Motor neuron (in vitro differentiated cells): ENCODE measurements around the gene TRIM14. TPM values are rescaled to one million over a fixed set of nuclear protein-coding genes. Genes with fewer than 3 reads are reported as not detected.

Experiments used
- ATAC-seq, 8 experiments: fragments of 200-7000 bp; cut with Tn5 transposase; replicated peaks in 6 of 8; 2 replicates each; pipeline ENCODE4 v1.8.0; 2021; ENCODE audit warnings: mild to moderate bottlenecking in 8 of 8, moderate library complexity in 8 of 8
- H3K27ac ChIP-seq, 2 donors: fragments of 250-450 bp; sonication (Bioruptor Pico); 2 replicates each; pipeline ENCODE4 v1.9.0; 2021; ENCODE audit warnings: antibody characterized with exemption in 2 of 2, mild to moderate bottlenecking in 2 of 2, moderate library complexity in 1 of 2
- H3K4me1 ChIP-seq, 2 donors: fragments of 250-450 bp; sonication (Bioruptor Pico); replicated peaks in 1 of 2; 2 replicates each; pipeline ENCODE4 v1.6.1; 2021; ENCODE audit warnings: antibody characterized with exemption in 2 of 2, mild to moderate bottlenecking in 2 of 2, moderate library complexity in 1 of 2
- H3K4me3 ChIP-seq, 5 donors: fragments of 250-450 bp; sonication (Bioruptor Pico); 2 replicates each; pipeline ENCODE4 v1.9.0; 2021; ENCODE audit warnings: antibody characterized with exemption in 5 of 5, mild to moderate bottlenecking in 5 of 5, moderate library complexity in 4 of 5
- WGBS, 10 experiments: fragments of 450-650 bp; shearing (Covaris generic); methylation state at CpG; one replicate each; pipeline ENCODE4 v1.0.0; 2022; 5-methylcytosine and 5-hydroxymethylcytosine counted together
- in situ Hi-C, 9 experiments: fragments of 400-800 bp; cut with MboI; loops; one replicate each; pipeline ENCODE4 v1.15.0; 2021; ENCODE audit warnings: low sequenced_read_pairs in 9 of 9, low pct_unique_long_range_greater_than_20kb in 2 of 9; ENCODE audit not compliant: unreplicated experiment in 9 of 9
- total RNA-seq, 8 experiments: library from RNA; unstranded; fragments of 300-600 nt; gene quantifications; 2 replicates each; pipeline versions ENCODE4 v1.2.3 to v1.2.4, GENCODE V29; 2022

Gene TRIM14
- total RNA-seq, 8 experiments from 2014 or later = 0.38 to 20.3 (median 1.3) TPM

DNA sequence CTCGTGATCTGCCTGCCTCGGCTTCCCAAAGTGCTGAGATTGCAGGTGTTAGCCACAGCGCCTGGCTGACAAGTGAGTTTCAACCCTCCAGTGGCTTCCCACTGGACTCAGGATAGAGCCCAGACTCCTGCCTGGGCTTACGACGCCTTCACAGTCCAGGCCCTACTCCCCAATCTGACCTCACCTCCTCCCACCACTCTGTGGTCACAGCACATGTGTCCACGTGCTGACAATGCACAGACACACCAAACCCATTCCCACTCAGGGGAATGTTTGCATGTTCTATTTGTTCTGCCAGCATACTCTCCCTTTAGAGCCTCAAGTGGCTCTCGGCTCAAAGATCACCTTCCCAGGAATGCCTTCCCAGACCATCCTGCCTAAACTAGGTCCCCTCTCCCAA, 31.1 kb upstream of the TRIM14 start:
- peaks cover 6 to 12% of the 10 kb centered on the region in 2 donors for H3K4me1 ChIP-seq
- no peak overlapping the region for H3K4me3 ChIP-seq
- no peak for ATAC-seq
- in situ Hi-C loops = no loop called here
- 40 to 100% (median 79%) methylated on average over 1 to 6 of the region's 7 CpGs; no CpG with 5 or more reads in 2 of the 10 experiments for WGBS, 10 experiments
- no peak overlapping the region for H3K27ac ChIP-seq

DNA sequence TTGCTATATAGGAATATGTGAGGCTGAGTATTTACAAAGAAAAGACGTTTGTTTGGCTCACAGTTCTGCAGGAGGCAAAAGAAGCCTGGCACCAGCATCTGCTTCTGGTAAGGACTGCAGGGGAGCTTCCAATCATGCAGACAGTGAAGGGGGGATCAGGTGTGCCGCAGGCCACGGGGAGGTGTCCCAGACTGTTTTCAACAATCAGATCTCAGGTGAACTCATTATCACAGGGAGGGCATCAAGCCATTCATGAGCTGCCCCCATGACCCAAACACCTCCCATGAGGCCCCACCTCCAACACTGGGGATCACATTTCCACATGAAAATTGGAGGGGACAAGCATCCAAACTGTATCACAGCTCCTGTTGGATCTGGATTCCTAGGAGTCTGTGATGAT, 30.4 kb upstream of the TRIM14 start:
- peaks cover 6 to 12% of the 10 kb centered on the region in 2 donors for H3K4me1 ChIP-seq
- ATAC-seq = no peak
- WGBS, 10 experiments = 0 to 73% (median 59%) methylated on average over 1 to 3 of the region's 3 CpGs; no CpG with 5 or more reads in 5 of the 10 experiments
- H3K4me3 ChIP-seq = no peak overlapping the region
- H3K27ac ChIP-seq = no peak overlapping the region
- in situ Hi-C loops = no loop called here

DNA sequence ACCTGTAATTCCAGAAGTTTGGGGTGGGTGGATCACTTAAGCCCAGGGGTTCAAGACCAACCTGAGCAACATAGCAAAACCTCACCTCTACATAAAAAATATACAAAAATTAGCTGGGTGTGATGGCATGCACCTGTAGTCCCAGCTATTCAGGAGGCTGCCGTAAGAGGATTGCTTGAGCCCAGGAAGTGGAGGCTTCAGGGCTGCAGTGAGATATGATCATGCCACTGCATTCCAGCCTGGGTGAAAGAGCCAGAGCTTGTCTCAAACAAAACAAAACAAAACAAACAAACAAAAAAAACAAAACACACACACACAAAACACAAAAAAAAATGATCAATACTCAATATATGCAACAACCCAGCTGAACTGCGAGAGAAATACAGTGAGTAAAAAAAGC, 29.5 kb upstream of the TRIM14 start:
- no peak for ATAC-seq

DNA sequence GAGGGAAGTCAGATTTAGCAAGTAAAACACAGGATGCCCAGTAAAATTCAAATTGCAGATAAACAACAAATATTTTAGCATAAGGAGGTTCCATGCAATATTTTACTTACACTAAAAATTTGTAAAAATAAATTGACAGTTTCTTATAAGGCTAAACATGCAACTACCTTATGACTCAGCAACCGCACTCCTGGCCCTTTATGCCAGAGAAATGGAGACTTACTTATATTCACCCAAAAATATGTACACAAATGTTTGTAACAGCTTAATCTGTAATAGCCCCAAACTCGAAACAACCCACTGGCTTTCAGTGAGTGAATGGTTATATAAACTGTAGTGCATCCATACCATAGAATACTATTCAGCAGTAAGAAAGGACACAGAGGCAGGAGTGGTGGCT, 28.6 kb upstream of the TRIM14 start:
- peaks cover 15 to 23% of the 10 kb centered on the region in 2 donors for H3K4me1 ChIP-seq
- 40 to 100% (median 85%) methylated on average over 1 to 2 of the region's 2 CpGs; no CpG with 5 or more reads in 3 of the 10 experiments for WGBS, 10 experiments
- in situ Hi-C loops = no loop called here
- no peak overlapping the region for H3K27ac ChIP-seq
- no peak overlapping the region for H3K4me3 ChIP-seq
- no peak for ATAC-seq

More for the DNA sequence above, 29.5 kb upstream of the TRIM14 start:
- H3K27ac ChIP-seq = no peak overlapping the region
- peaks cover 7 to 16% of the 10 kb centered on the region in 2 donors for H3K4me1 ChIP-seq
- WGBS, 10 experiments = 64 to 100% (median 83%) methylated on average over 1 to 2 of the region's 2 CpGs; no CpG with 5 or more reads in 1 of the 10 experiments
- no peak overlapping the region for H3K4me3 ChIP-seq
- in situ Hi-C loops = no loop called here

DNA sequence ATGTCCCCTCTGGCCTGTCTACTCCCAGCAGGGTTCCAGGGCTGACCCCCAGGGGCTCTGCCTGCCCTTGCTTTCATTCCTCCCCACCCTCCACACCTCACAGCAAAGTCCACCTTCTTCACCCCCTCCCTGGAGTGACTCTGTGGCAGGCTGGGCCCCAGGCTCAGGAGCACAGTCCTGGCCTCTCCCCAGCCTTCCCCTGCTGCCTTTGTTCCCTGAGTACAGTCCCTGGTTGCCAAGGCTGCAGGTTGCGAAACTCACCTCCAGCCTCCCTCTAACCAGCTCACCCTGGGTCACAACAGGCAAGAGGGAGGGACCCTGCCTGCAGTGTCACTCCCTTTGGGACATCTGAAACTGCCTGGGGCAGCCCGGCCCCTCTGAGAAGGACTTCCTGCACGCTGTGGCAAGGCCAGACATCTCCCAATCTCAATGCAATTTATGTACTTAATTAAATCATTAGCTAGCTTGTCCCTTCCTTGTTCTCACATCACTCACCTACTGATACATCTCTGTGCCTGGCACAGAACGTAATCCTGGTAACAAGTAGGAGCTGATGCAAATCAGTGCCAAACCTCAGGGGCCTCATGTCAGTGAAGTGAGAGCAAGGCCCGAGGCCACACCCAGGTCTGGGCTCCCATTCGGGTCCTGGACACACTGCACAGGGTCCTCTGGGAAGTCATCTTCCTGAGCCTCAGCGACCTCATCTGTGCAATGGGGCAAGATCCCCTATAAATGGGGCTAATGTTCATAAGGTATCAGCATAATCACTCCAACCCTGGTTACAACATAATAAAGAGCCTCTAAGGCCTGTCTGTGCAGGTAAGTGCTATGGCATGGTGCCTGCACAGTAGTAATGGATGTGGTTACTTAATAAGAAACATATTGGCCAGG, 27.3 kb upstream of the TRIM14 start:
- WGBS, 10 experiments = 20 to 85% (median 61%) methylated on average over 1 to 5 of the region's 7 CpGs; no CpG with 5 or more reads in 4 of the 10 experiments
- no peak overlapping the region for H3K4me3 ChIP-seq
- in situ Hi-C loops = no loop called here
- peak overlapping the region in 1 of 2 donors; percentile 52 for H3K27ac ChIP-seq
- ATAC-seq = peak; percentile 48 to 84 (median 64)
- peaks cover 23 to 30% of the 10 kb centered on the region in 2 donors for H3K4me1 ChIP-seq

DNA sequence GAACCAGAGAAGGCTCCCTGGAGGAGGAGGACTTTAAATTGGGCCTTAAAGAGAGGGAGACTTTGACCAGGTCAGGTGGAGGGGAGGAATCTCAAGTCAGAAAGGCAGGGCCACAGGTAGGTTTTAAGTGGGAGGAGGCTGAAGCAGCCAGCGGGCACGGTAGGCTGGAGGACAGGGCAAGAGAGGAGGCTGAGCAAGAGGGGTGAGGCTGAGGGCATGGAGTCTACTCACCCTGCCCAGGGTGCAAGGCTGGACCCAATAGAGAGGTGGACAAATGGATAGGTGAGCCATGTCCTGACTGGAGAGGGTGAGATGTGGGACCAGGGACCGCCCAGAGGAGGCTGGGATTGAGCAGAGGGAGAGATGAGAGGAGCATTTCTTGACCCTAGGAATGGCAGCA, 25.6 kb upstream of the TRIM14 start:
- ATAC-seq = no peak
- Histone ChIP-seq H3K27ac (no peak overlapping the region), H3K4me3 (no peak overlapping the region), H3K4me1 (peaks cover 23 to 30% of the 10 kb centered on the region in 2 donors)
- in situ Hi-C loops = no loop called here
- no CpG with 5 or more reads among the region's 3 CpGs for WGBS, 10 experiments

DNA sequence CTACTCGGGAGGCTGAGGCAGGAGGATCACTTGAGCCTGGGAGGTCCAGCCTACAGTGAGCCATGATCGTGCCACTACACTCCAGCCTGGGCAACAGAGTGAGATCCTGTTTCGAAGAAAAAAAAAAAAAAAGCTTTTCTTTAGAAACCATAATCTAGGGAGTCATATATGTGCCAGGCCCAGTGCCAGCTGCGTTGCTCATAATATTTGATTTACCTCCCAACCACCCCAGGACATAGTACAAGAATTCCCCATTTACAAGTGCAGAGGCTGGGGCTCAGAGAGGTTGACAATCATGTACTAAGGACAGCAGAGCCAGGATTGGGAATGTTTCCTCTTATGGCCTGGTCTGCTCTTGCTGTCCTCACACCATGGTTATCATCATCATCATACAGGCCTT, 25.1 kb upstream of the TRIM14 start:
- H3K4me3 ChIP-seq = no peak overlapping the region
- no peak overlapping the region for H3K27ac ChIP-seq
- ATAC-seq = no peak
- H3K4me1 ChIP-seq = peaks cover 23 to 30% of the 10 kb centered on the region in 2 donors
- in situ Hi-C loops = no loop called here
- 0 to 100% (median 93%) methylated on average over 1 to 3 of the region's 4 CpGs; no CpG with 5 or more reads in 5 of the 10 experiments for WGBS, 10 experiments

DNA sequence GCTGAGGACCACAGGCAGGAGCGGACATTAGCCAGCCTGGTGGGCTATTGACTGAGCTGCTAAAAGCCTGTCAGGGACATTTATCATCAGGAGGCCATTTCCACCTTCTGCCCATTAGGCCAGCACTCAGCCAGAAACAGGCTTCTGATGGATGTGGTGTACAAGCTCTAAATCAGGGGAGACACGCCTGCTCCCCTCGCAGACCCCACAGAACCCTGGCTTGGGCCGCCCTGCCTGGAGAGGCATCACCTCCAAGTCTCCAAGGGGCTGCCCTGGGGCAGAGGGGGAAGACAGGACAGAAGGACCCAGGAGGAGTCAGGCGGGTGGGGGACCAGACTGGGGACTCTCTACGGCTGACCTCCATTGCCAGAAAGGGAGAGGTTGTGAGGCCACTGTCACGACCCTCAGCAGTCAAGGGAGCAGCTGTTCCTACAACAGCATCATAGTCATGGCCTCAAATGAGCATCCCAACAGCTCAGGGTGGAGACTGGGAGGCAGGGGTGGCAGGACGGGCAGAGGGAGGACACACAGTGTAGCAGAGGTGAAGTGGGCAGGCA, 24.0 kb upstream of the TRIM14 start:
- ATAC-seq = peak in 5 of 8 experiments; percentile 82 to 92 (median 87)
- H3K4me1 ChIP-seq = peaks cover 23 to 30% of the 10 kb centered on the region in 2 donors
- in situ Hi-C loops = no loop called here
- WGBS, 10 experiments = 40% methylated on average over 1 to 3 of the region's 8 CpGs; no CpG with 5 or more reads in 8 of the 10 experiments
- H3K27ac ChIP-seq = peak overlapping the region; percentile 72 to 85
- H3K4me3 ChIP-seq = no peak overlapping the region

DNA sequence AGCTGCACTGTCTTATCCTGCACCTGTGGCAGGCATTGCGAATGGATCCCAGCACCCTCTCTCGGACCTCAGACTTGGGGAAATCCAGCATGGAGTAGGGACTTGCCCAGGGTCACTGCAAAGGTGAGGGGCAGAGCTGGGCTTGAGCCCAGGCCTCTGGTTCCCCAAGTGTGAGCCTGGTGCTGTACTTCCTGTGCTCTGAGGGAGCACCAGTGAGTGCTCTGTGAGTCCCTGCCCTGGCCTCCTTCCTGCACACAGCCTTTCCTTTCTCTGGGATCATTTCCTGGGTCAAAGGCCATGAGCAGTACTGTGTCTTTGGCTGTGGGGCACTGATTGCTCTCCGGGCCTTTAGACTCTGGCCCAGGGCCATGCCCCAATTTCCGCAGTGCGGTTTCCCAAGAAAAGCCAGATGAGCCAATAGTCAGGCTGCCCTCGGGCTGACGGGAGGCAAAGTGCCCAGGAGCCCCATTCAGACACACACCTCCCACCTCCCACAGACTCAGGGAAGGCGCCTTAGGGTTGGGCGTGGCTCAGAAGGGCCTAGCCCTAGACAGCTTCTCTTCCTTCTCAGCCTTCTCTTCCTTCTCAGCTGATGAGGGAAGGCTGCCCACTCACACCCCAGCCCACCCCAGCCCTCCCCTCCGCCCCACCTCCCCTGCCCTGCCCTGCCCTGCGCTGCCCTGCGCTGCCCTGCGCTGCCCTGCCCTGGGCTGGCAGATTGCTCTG, 23.3 kb upstream of the TRIM14 start:
- peak; percentile 41 to 77 (median 58) for ATAC-seq
- no peak overlapping the region for H3K4me3 ChIP-seq
- WGBS, 10 experiments = 20 to 100% (median 90%) methylated on average over 1 to 3 of the region's 13 CpGs; no CpG with 5 or more reads in 3 of the 10 experiments

DNA sequence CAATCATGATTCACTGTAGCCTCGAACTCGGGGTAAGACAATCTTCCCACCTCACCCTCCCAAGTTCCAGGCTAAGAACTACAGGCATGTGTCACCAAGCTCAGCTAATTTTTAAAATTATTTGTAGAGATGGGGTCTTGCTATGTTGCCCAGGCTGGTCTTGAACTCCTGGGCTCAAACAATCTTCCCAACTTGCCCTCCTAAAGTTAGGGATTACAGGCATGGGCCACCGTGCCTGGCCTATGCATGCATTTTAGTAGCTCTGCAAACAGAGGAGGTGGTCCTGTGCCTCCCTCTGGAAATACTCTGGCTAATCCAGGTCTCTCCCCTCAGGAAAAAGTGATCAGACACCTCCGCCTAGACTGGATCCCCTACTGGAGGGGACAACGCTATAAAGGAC, 21.5 kb upstream of the TRIM14 start:
- ATAC-seq = no peak
- in situ Hi-C loops = no loop called here
- WGBS, 10 experiments = 16 to 100% (median 85%) methylated on average over 1 to 5 of the region's 5 CpGs; no CpG with 5 or more reads in 3 of the 10 experiments

More for the DNA sequence above, 23.3 kb upstream of the TRIM14 start:
- Histone ChIP-seq H3K4me1 (peaks cover 23 to 30% of the 10 kb centered on the region in 2 donors), H3K27ac (peak overlapping the region; percentile 58 to 85)
- in situ Hi-C loops = no loop called here

DNA sequence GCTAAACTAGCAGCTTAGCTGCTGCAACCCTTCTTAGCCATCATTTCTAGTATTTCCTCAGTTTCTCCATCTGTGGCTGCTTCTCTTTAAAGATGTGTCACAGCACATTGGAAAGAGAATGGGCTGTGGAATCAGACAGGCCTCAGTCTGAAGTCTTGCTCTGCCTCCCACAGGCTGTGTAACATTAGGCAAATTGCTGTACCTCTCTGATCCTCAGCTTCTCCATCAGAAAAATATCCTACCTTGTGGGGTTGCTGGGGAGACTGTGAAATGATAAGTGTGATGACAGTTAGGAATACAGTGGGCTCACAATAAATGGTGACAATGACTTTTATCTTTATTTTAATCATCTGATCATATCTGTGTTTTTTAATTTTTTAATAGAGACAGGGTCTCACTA, 17.5 kb upstream of the TRIM14 start:
- no peak overlapping the region for H3K27ac ChIP-seq
- no peak for ATAC-seq
- no peak overlapping the region for H3K4me3 ChIP-seq
- in situ Hi-C loops = no loop called here
- peaks cover 4 to 9% of the 10 kb centered on the region in 2 donors for H3K4me1 ChIP-seq

More for the DNA sequence above, 21.5 kb upstream of the TRIM14 start:
- Histone ChIP-seq H3K4me1 (peaks cover 17 to 19% of the 10 kb centered on the region in 2 donors), H3K4me3 (no peak overlapping the region), H3K27ac (no peak overlapping the region)

DNA sequence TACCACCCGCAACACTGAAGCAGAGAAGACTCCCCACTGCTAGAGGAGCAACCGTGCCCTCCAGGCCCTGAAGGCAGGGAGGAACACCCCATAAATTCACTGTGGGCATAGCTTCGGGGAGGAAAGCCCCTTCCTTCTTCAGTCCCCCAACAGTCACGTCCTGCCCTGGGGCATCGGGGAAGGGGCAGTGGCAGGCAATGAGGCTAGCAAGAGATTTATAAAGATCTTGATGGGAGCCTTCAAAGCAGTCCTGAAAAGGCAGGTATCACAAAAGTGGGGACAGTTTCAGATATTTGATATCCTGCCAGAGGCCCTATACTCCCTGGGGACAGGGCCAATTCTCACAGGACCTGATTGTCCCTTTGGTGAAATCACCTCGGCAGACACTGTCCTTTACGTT, 16.9 kb upstream of the TRIM14 start:
- ATAC-seq = no peak
- 20 to 100% (median 85%) methylated on average over 1 to 5 of the region's 7 CpGs for WGBS, 10 experiments
- in situ Hi-C loops = no loop called here
- H3K4me1 ChIP-seq = peaks cover 4 to 9% of the 10 kb centered on the region in 2 donors
- H3K4me3 ChIP-seq = no peak overlapping the region
- no peak overlapping the region for H3K27ac ChIP-seq

DNA sequence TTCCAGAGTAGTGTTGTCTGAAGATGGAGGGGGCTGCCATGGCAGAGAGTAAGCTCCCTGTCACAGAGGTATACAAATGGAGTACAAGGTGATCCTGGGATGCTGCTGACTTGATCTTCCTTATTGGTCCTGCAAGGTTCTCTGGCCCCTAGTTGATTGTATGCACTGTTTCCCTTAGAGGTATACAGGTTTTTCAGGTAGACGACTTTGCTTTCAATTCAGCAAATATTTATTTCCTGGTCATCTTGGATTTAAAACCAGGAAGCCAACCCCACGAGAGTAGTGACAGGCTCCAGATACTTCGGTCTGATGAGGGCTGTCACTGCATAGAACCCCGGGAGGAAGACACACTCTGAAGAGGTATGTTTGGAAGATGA, 16.5 kb upstream of the TRIM14 start:
- Histone ChIP-seq H3K4me1 (peaks cover 4 to 9% of the 10 kb centered on the region in 2 donors), H3K4me3 (no peak overlapping the region), H3K27ac (no peak overlapping the region)
- in situ Hi-C loops = no loop called here
- no peak for ATAC-seq
- 25 to 93% (median 66%) methylated on average over 1 to 4 of the region's 4 CpGs; no CpG with 5 or more reads in 2 of the 10 experiments for WGBS, 10 experiments
